SU-DHL-6 (cell line): Measurements from ENCODE around the gene SYT4.
"Not testable (repeated sequence)": the region's sequence is repeated elsewhere in the genome, so short reads cannot be mapped to it uniquely, and the experiment has no call there.

ENCODE experiments used
- H2AFZ ChIP-seq: fragments of 200-600 bp; sonication (generic); 2 replicates; pipeline ENCODE4 v1.6.1; 2014; ENCODE audit warnings: low read depth, mild to moderate bottlenecking, moderate library complexity, mixed read lengths, antibody characterized with exemption, low read length; ENCODE audit not compliant: severe bottlenecking
- H3F3A ChIP-seq: fragments of 200-600 bp; shearing (Covaris generic); 2 replicates; pipeline ENCODE4 v1.6.0; 2016; ENCODE audit warnings: antibody characterized with exemption, mild to moderate bottlenecking; ENCODE audit not compliant: insufficient read depth
- H3K27ac ChIP-seq: fragments of 200-600 bp; sonication (generic); 2 replicates; pipeline ENCODE4 v1.5.1; 2016; ENCODE audit warnings: low read depth, mild to moderate bottlenecking, low read length, moderate library complexity, mixed read lengths
- H3K27me3 ChIP-seq: fragments of 200-600 bp; sonication (generic), shearing (Covaris generic); 2 replicates; pipeline ENCODE4 v1.6.0; 2014; ENCODE audit warnings: mild to moderate bottlenecking, low read length
- H3K36me3 ChIP-seq: fragments of 200-600 bp; sonication (generic); 2 replicates; pipeline ENCODE4 v1.6.1; 2014; ENCODE audit warnings: mild to moderate bottlenecking, low read length, mixed read lengths
- H3K4me2 ChIP-seq: fragments of 300-600, 200-600 bp; shearing (Covaris generic), sonication (generic); 2 replicates; pipeline ENCODE4 v1.6.0; 2014; ENCODE audit warnings: low read length, low read depth, mild to moderate bottlenecking; ENCODE audit not compliant: poor library complexity, severe bottlenecking
- H3K4me3 ChIP-seq: fragments of 200-600 bp; sonication (generic); 2 replicates; pipeline ENCODE4 v1.5.1; 2014; ENCODE audit warnings: antibody characterized with exemption, low read length, mild to moderate bottlenecking, mixed read lengths; ENCODE audit not compliant: insufficient read depth, poor library complexity, severe bottlenecking
- H3K79me2 ChIP-seq: fragments of 200-600 bp; sonication (generic); 2 replicates; pipeline ENCODE4 v1.6.1; 2014; ENCODE audit warnings: mild to moderate bottlenecking, low read length, moderate library complexity; ENCODE audit not compliant: insufficient read depth
- H3K9ac ChIP-seq: fragments of 200-600 bp; sonication (generic); 2 replicates; pipeline ENCODE4 v1.7.0; 2014; ENCODE audit warnings: mild to moderate bottlenecking, low read length
- H3K9me2 ChIP-seq: fragments of 200-600 bp; sonication (generic); replicated peaks from 2 replicates; pipeline ENCODE4 v1.6.1; 2014; ENCODE audit warnings: low read length; ENCODE audit not compliant: insufficient read depth
- H3K9me3 ChIP-seq: fragments of 200-600 bp; sonication (generic); 2 replicates; pipeline ENCODE4 v1.6.1; 2014; ENCODE audit warnings: low read length, mixed read lengths; ENCODE audit not compliant: insufficient read depth
- H4K20me1 ChIP-seq: fragments of 200-600 bp; sonication (generic); 2 replicates; pipeline ENCODE4 v1.6.1; 2014; ENCODE audit warnings: low read depth, mild to moderate bottlenecking, antibody characterized with exemption, low read length, moderate library complexity, mixed read lengths
- CTCF ChIP-seq: fragments of 200-600 bp; sonication (generic); IDR thresholded peaks from one replicate; pipeline ENCODE4 v1.5.1; 2017; ENCODE audit warnings: antibody characterized with exemption, mild to moderate bottlenecking, low read length, moderate library complexity; ENCODE audit not compliant: insufficient read depth, poor library complexity, severe bottlenecking
- EZH2phosphoT487 ChIP-seq: fragments of 200-600 bp; sonication (generic), shearing (Covaris generic); conservative IDR thresholded peaks from 2 replicates; pipeline ENCODE4 v1.6.1; 2018; ENCODE audit warnings: mild to moderate bottlenecking, antibody characterized with exemption, low read length, moderate library complexity, mixed read lengths

Gene SYT4

GRCh38 chr18:43312891-43313290, 35.6 kb upstream of the SYT4 start:
- Histone ChIP-seq H3K9me2 (peaks cover 4% of the 10 kb centered on the region; the same call in 1 of the 2 replicates), H3K4me2 (no peak overlapping the region), H3K9me3 (no peaks in the 10 kb centered on the region), H4K20me1 (no peaks in the 10 kb centered on the region), H2AFZ (no peak overlapping the region), H3F3A (no peaks in the 10 kb centered on the region), H3K79me2 (no peaks in the 10 kb centered on the region), H3K36me3 (no peaks in the 10 kb centered on the region), H3K27me3 (no peaks in the 10 kb centered on the region), H3K9ac (no peak overlapping the region), H3K27ac (no peak overlapping the region), H3K4me3 (no peak overlapping the region)
- TF ChIP-seq EZH2phosphoT487, result no peak
- TF ChIP-seq CTCF, result no peak

- Histone ChIP-seq H3K9me3 (no peaks in the 10 kb centered on the region), H2AFZ (no peak overlapping the region), H4K20me1 (no peaks in the 10 kb centered on the region), H3K4me2 (no peak overlapping the region), H3K27ac (no peak overlapping the region), H3K9me2 (no peaks in the 10 kb centered on the region; the same call in 1 of the 2 replicates), H3K36me3 (no peaks in the 10 kb centered on the region), H3K9ac (no peak overlapping the region), H3F3A (no peaks in the 10 kb centered on the region), H3K79me2 (no peaks in the 10 kb centered on the region), H3K27me3 (no peaks in the 10 kb centered on the region), H3K4me3 (no peak overlapping the region)
- TF ChIP-seq CTCF, result no peak
- no peak for TF ChIP-seq EZH2phosphoT487
Observed at GRCh38 chr18:43310239-43310638, 32.9 kb upstream of the SYT4 start.

DNA sequence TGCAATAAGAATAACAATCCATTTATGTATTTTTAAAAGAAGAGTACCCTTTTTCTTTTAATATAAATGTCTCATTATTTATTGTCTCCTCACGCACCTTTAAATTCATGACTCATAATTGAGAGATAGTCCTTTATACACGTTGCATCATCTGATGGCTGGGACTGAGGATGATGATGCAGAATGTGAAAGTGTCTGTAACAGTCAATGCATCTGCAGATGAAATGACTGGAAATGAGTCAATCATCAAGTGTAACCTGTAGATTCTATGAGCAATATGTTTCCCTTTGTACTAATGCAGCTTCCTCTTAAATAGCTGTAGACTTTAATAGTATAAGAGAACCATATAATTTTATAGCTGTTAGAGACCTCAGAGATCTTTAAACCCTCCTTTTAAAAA, 26.1 kb upstream of the SYT4 start:
- Histone ChIP-seq H4K20me1 (no peaks in the 10 kb centered on the region), H3K27me3 (no peaks in the 10 kb centered on the region), H2AFZ (no peak overlapping the region), H3K36me3 (no peaks in the 10 kb centered on the region), H3K9me3 (no peaks in the 10 kb centered on the region), H3K9ac (no peak overlapping the region), H3K9me2 (no peaks in the 10 kb centered on the region), H3K79me2 (no peaks in the 10 kb centered on the region), H3F3A (no peaks in the 10 kb centered on the region), H3K27ac (no peak overlapping the region), H3K4me2 (no peak overlapping the region), H3K4me3 (no peak overlapping the region)
- TF ChIP-seq EZH2phosphoT487 (no peak), CTCF (no peak)

DNA sequence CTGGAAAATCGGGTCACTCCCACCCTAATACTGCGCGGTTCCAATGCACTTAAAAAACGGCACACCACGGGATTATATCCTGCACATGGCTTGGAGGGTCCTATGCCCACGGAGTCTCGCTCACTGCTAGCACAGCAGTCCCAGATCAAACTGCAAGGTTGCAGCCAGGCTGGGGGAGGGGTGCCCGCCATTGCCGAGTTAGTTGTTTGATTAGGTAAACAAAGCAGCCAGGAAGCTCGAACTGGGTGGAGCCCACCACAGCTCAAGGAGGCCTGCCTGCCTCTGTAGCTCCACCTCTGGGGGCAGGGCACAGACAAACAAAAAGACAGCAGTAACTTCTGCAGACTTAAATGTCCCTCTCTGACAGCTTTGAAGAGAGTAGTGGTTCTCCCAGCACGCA, 8.9 kb upstream of the SYT4 start:
- H3K9ac ChIP-seq, H4K20me1 ChIP-seq, H3K9me3 ChIP-seq, H3K36me3 ChIP-seq, H3K9me2 ChIP-seq, H3K4me2 ChIP-seq, H3K79me2 ChIP-seq, H3F3A ChIP-seq, H2AFZ ChIP-seq, H3K27ac ChIP-seq, H3K4me3 ChIP-seq, H3K27me3 ChIP-seq: not testable (repeated sequence)
